Body of pancreas (tissue), 4 donors: ENCODE results near the gene SGTA.

Experiments
- POLR2A ChIP-seq, 3 donors: fragments of 450-650 bp; IDR thresholded peaks; one replicate each; pipeline ENCODE4 v1.6.1; 2016; ENCODE audit warnings: antibody characterized with exemption in 3 of 3, mild to moderate bottlenecking in 2 of 3
- TF ChIP-seq, protein P1 (sequence below), 7 experiments: fragments of 450-650 bp in 4 of 7; fragments of 200-600 bp in 3 of 7; sonication (generic) in 3 of 7; IDR thresholded peaks; one replicate each; pipeline ENCODE4 v1.5.1; 2016 to 2019; ENCODE audit warnings: antibody characterized with exemption in 7 of 7

DNA sequence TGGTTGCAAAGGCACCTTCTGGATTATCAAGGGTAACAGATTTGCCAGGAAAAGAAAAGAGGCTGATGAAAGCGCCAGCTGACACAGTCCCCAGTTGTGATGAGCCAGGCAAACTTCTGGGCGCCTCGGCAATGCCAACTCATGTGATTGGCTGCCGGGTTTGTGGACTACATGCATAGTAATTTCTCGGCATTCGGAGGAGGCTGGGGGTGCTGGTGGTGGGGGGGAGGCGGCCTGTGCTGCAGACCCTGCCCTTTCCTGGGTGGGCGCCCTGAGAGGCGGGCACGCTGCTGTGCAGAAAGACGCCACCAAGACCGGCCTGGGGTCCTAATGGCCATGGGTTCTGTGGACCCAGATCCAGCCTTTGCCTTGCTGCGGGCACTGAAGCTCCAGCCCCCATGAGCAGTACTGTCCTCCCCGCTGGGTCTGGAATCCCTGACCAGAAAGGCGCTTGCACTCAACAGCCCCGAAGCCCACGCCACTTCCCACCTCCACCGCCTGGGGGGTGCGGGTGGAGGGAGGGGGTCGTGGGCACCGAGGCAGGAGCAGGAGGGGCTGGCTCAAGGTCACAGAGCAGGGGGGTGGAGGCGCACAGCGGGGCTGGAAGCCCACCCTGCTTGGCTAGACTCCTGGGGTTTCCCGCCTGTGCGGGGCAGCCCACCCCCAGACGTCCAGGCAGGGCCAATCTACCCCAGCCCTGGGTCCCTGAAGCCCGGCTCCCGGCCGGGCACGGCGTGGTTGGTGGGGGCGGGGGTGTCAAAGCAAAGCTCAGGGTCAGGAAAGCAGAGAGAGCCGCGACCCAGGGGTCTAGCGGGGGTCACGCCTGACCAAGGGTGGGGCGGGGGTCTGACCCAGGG lies 62.9 kb downstream of the SGTA start:
- TF ChIP-seq, protein P1, sequence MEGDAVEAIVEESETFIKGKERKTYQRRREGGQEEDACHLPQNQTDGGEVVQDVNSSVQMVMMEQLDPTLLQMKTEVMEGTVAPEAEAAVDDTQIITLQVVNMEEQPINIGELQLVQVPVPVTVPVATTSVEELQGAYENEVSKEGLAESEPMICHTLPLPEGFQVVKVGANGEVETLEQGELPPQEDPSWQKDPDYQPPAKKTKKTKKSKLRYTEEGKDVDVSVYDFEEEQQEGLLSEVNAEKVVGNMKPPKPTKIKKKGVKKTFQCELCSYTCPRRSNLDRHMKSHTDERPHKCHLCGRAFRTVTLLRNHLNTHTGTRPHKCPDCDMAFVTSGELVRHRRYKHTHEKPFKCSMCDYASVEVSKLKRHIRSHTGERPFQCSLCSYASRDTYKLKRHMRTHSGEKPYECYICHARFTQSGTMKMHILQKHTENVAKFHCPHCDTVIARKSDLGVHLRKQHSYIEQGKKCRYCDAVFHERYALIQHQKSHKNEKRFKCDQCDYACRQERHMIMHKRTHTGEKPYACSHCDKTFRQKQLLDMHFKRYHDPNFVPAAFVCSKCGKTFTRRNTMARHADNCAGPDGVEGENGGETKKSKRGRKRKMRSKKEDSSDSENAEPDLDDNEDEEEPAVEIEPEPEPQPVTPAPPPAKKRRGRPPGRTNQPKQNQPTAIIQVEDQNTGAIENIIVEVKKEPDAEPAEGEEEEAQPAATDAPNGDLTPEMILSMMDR (IDR thresholded peaks at IDR 0.05): no peak
- no peak for TF ChIP-seq POLR2A (IDR thresholded peaks at IDR 0.05)
